ENCODE measurements around the gene VRTN. TPM values are rescaled to one million over a fixed set of nuclear protein-coding genes. Genes with fewer than 3 reads are reported as not detected.
A peak's percentile ranks its signal among the peaks of the same experiment; 100 is the strongest.
"Not testable (repeated sequence)": the region's sequence is repeated elsewhere in the genome, so short reads cannot be mapped to it uniquely, and the experiment has no call there.

The VRTN gene
- total RNA-seq, 1 donor from 2014 or later = not detected

DNA sequence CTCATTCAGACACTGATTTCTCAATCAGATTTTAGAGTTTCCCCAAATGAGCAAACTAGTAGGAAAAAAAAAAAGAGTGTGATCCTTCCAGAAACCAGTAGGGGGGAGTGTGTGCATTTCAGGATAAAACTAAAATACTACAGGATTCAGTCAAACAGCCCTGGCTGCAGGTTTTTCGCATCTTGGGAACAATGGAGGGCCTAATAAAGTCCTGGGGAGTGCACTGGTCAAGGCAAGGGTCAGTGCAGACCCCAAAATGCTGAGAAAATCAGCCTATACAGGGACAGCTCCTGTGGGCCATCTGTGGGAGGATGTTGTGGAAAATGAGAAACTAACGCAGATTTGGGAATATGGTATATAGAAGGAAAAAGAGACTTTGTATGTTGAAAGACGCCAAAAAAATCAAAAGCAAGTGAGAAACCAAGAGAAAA lies 23.3 kb upstream of the VRTN start:
- Mint-ChIP-seq H3K4me1 (peaks cover 30% of the 10 kb centered on the region), H3K27ac (peak overlapping the region; percentile 93), H3K36me3 (no peaks in the 10 kb centered on the region), H3K4me3 (no peak overlapping the region), H3K9me3 (no peaks in the 10 kb centered on the region), H3K27me3 (ENCODE audit: low read depth) (no peaks in the 10 kb centered on the region)
- TF ChIP-seq, protein P1, sequence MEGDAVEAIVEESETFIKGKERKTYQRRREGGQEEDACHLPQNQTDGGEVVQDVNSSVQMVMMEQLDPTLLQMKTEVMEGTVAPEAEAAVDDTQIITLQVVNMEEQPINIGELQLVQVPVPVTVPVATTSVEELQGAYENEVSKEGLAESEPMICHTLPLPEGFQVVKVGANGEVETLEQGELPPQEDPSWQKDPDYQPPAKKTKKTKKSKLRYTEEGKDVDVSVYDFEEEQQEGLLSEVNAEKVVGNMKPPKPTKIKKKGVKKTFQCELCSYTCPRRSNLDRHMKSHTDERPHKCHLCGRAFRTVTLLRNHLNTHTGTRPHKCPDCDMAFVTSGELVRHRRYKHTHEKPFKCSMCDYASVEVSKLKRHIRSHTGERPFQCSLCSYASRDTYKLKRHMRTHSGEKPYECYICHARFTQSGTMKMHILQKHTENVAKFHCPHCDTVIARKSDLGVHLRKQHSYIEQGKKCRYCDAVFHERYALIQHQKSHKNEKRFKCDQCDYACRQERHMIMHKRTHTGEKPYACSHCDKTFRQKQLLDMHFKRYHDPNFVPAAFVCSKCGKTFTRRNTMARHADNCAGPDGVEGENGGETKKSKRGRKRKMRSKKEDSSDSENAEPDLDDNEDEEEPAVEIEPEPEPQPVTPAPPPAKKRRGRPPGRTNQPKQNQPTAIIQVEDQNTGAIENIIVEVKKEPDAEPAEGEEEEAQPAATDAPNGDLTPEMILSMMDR (IDR thresholded peaks at IDR 0.05; ENCODE audit: unreplicated experiment) = peak; percentile 83
- DNase-seq (ENCODE audit: low spot score in 2 of 2, unreplicated experiment in 2 of 2) = no peak

GRCh38 chr14:74325446-74325845 lies 22.8 kb upstream of the VRTN start:
- Mint-ChIP-seq H3K9me3 (no peaks in the 10 kb centered on the region), H3K4me1 (peaks cover 30% of the 10 kb centered on the region), H3K4me3 (no peak overlapping the region), H3K27me3 (ENCODE audit: low read depth) (no peaks in the 10 kb centered on the region), H3K36me3 (no peaks in the 10 kb centered on the region), H3K27ac (peak overlapping the region; percentile 93)
- TF ChIP-seq, protein P1 (IDR thresholded peaks at IDR 0.05; ENCODE audit: unreplicated experiment) = no peak
- DNase-seq (ENCODE audit: low spot score in 2 of 2, unreplicated experiment in 2 of 2) = no peak

DNA sequence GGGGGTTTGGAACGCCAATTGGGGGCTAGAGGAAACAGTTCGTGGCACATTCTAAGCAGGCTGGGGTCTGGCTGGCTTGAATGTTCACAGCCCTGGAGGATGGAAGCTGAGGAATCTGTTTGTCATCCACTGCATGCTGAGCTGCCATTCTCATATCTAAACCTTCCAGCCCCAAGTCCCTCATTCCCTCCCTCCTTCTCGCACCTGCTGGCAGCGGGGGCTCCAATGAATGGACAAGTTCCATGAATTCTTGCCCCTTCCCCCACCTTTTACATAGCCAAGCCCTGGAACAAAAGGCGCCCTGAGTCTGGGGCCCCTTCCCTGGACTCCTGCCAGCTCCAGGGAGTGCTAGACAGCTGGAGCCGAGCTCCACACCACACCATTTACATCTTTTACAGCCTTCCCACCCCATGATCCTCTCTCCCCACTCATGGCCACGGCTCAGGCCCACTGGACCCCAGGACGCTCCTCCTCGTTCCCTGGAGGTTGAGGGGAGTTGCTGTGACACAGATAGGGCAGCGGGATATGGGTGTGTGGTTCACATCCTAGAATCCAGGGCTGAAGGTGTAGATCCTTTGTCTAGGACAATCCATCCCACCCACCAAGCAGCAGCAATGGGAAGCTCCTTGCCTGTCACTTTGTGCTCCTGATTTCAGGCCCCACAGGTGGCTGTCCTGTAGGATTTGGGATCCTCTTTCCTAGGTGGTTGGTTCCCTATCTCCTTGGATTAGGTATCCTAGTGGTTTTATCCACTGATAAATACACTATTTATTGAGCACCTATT lies 21.7 kb upstream of the VRTN start:
- TF ChIP-seq, protein P1 (IDR thresholded peaks at IDR 0.05; ENCODE audit: unreplicated experiment) = no peak
- Mint-ChIP-seq H3K36me3 (no peaks in the 10 kb centered on the region), H3K27me3 (ENCODE audit: low read depth) (no peaks in the 10 kb centered on the region), H3K4me3 (peak overlapping the region; percentile 1), H3K27ac (peak overlapping the region; percentile 72), H3K4me1 (peaks cover 30% of the 10 kb centered on the region), H3K9me3 (no peaks in the 10 kb centered on the region)
- DNase-seq (ENCODE audit: low spot score in 2 of 2, unreplicated experiment in 2 of 2) = peak; percentile 66 to 86

- not testable (repeated sequence) for H3K27ac Mint-ChIP-seq; H3K36me3 Mint-ChIP-seq; H3K4me3 Mint-ChIP-seq; H3K9me3 Mint-ChIP-seq; DNase-seq (ENCODE audit: low spot score in 2 of 2, unreplicated experiment in 2 of 2); H3K27me3 Mint-ChIP-seq (ENCODE audit: low read depth)
- H3K4me1 Mint-ChIP-seq = peaks cover 27% of the 10 kb centered on the region
Measured at GRCh38 chr14:74329950-74330552, 18.2 kb upstream of the VRTN start.

GRCh38 chr14:74333909-74334308 lies 14.4 kb upstream of the VRTN start:
- Mint-ChIP-seq H3K4me3 (no peak overlapping the region), H3K4me1 (no peaks in the 10 kb centered on the region), H3K27me3 (ENCODE audit: low read depth) (peaks cover 2% of the 10 kb centered on the region), H3K27ac (no peak overlapping the region), H3K9me3 (no peaks in the 10 kb centered on the region), H3K36me3 (no peaks in the 10 kb centered on the region)
- no peak for DNase-seq (ENCODE audit: low spot score in 2 of 2, unreplicated experiment in 2 of 2)
- TF ChIP-seq, protein P1 (IDR thresholded peaks at IDR 0.05; ENCODE audit: unreplicated experiment) = no peak

GRCh38 chr14:74346341-74346740 lies 1.9 kb upstream of the VRTN start:
- H3K4me1 Mint-ChIP-seq = peaks cover 12% of the 10 kb centered on the region
- peaks cover 35% of the 10 kb centered on the region for H3K27me3 Mint-ChIP-seq (ENCODE audit: low read depth)
- no peak for DNase-seq (ENCODE audit: low spot score in 2 of 2, unreplicated experiment in 2 of 2)
- TF ChIP-seq, protein P1 (IDR thresholded peaks at IDR 0.05; ENCODE audit: unreplicated experiment) = no peak
- H3K4me3 Mint-ChIP-seq = no peak overlapping the region
- H3K9me3 Mint-ChIP-seq = no peaks in the 10 kb centered on the region
- H3K27ac Mint-ChIP-seq = no peak overlapping the region
- H3K36me3 Mint-ChIP-seq = no peaks in the 10 kb centered on the region
